Measurements from ENCODE around the gene ITPKC. TPM values are rescaled to one million over a fixed set of nuclear protein-coding genes. Genes with fewer than 3 reads are reported as not detected.

Gene ITPKC
- polyA plus RNA-seq, 2 donors = 57.4 to 172 TPM

- WGBS, 2 donors = 92 to 94% methylated on average over 5 of the region's 5 CpGs
These were observed 21.0 kb upstream of the ITPKC start for GRCh38 chr19:40695881-40696280.

GRCh38 chr19:40697007-40697406 lies 19.9 kb upstream of the ITPKC start:
- 96 to 97% methylated on average over 6 of the region's 6 CpGs for WGBS, 2 donors
- Histone ChIP-seq H3K4me3 (ENCODE audit: low read depth in 1 of 2, low read length in 2 of 2) (no peak overlapping the region), H3K9me3 (ENCODE audit: control insufficient read depth in 2 of 2, insufficient read depth in 1 of 2, low read depth in 1 of 2, low read length in 1 of 2) (no peaks in the 10 kb centered on the region), H3K27me3 (ENCODE audit: control insufficient read depth in 1 of 2, insufficient read depth in 2 of 2, low read length in 2 of 2) (no peaks in the 10 kb centered on the region), H3K4me1 (ENCODE audit: control insufficient read depth in 2 of 2, insufficient read depth in 2 of 2, low read length in 1 of 2) (no peaks in the 10 kb centered on the region), H3K27ac (ENCODE audit: low read depth in 2 of 2, low read length in 1 of 2) (no peak overlapping the region), H3K36me3 (ENCODE audit: control insufficient read depth in 2 of 2, insufficient read depth in 2 of 2, low read length in 1 of 2) (peaks cover 9 to 16% of the 10 kb centered on the region in 2 donors)

More at GRCh38 chr19:40695881-40696280, 21.0 kb upstream of the ITPKC start:
- Histone ChIP-seq H3K36me3 (ENCODE audit: control insufficient read depth in 2 of 2, insufficient read depth in 2 of 2, low read length in 1 of 2) (peaks cover 4 to 14% of the 10 kb centered on the region in 2 donors), H3K4me1 (ENCODE audit: control insufficient read depth in 2 of 2, insufficient read depth in 2 of 2, low read length in 1 of 2) (peaks cover 0 to 3% of the 10 kb centered on the region in 2 donors), H3K9me3 (ENCODE audit: control insufficient read depth in 2 of 2, insufficient read depth in 1 of 2, low read depth in 1 of 2, low read length in 1 of 2) (no peaks in the 10 kb centered on the region), H3K4me3 (ENCODE audit: low read depth in 1 of 2, low read length in 2 of 2) (no peak overlapping the region), H3K27me3 (ENCODE audit: control insufficient read depth in 1 of 2, insufficient read depth in 2 of 2, low read length in 2 of 2) (no peaks in the 10 kb centered on the region), H3K27ac (ENCODE audit: low read depth in 2 of 2, low read length in 1 of 2) (no peak overlapping the region)

- peaks cover 9 to 34% of the 10 kb centered on the region in 2 donors for H3K36me3 ChIP-seq (ENCODE audit: control insufficient read depth in 2 of 2, insufficient read depth in 2 of 2, low read length in 1 of 2)
- H3K9me3 ChIP-seq (ENCODE audit: control insufficient read depth in 2 of 2, insufficient read depth in 1 of 2, low read depth in 1 of 2, low read length in 1 of 2) = no peaks in the 10 kb centered on the region
- no peak overlapping the region for H3K4me3 ChIP-seq (ENCODE audit: low read depth in 1 of 2, low read length in 2 of 2)
- H3K4me1 ChIP-seq (ENCODE audit: control insufficient read depth in 2 of 2, insufficient read depth in 2 of 2, low read length in 1 of 2) = no peaks in the 10 kb centered on the region
- H3K27ac ChIP-seq (ENCODE audit: low read depth in 2 of 2, low read length in 1 of 2) = no peak overlapping the region
- H3K27me3 ChIP-seq (ENCODE audit: control insufficient read depth in 1 of 2, insufficient read depth in 2 of 2, low read length in 2 of 2) = no peaks in the 10 kb centered on the region
- 88 to 91% methylated on average over 9 of the region's 9 CpGs for WGBS, 2 donors
These were observed 16.8 kb upstream of the ITPKC start for GRCh38 chr19:40700083-40700482.

- H3K4me1 ChIP-seq (ENCODE audit: control insufficient read depth in 2 of 2, insufficient read depth in 2 of 2, low read length in 1 of 2) = no peaks in the 10 kb centered on the region
- no peaks in the 10 kb centered on the region for H3K27me3 ChIP-seq (ENCODE audit: control insufficient read depth in 1 of 2, insufficient read depth in 2 of 2, low read length in 2 of 2)
- no peaks in the 10 kb centered on the region for H3K9me3 ChIP-seq (ENCODE audit: control insufficient read depth in 2 of 2, insufficient read depth in 1 of 2, low read depth in 1 of 2, low read length in 1 of 2)
- H3K36me3 ChIP-seq (ENCODE audit: control insufficient read depth in 2 of 2, insufficient read depth in 2 of 2, low read length in 1 of 2) = peaks cover 9 to 39% of the 10 kb centered on the region in 2 donors
- no peak overlapping the region for H3K4me3 ChIP-seq (ENCODE audit: low read depth in 1 of 2, low read length in 2 of 2)
- 95 to 96% methylated on average over 6 of the region's 6 CpGs for WGBS, 2 donors
- H3K27ac ChIP-seq (ENCODE audit: low read depth in 2 of 2, low read length in 1 of 2) = no peak overlapping the region
These were observed 15.2 kb upstream of the ITPKC start for GRCh38 chr19:40701758-40702157.

- no peak overlapping the region for H3K27ac ChIP-seq (ENCODE audit: low read depth in 2 of 2, low read length in 1 of 2)
- no peak overlapping the region for H3K4me3 ChIP-seq (ENCODE audit: low read depth in 1 of 2, low read length in 2 of 2)
- no peaks in the 10 kb centered on the region for H3K4me1 ChIP-seq (ENCODE audit: control insufficient read depth in 2 of 2, insufficient read depth in 2 of 2, low read length in 1 of 2)
- no peaks in the 10 kb centered on the region for H3K27me3 ChIP-seq (ENCODE audit: control insufficient read depth in 1 of 2, insufficient read depth in 2 of 2, low read length in 2 of 2)
- WGBS, 2 donors = 71 to 73% methylated on average over 18 of the region's 18 CpGs
- H3K9me3 ChIP-seq (ENCODE audit: control insufficient read depth in 2 of 2, insufficient read depth in 1 of 2, low read depth in 1 of 2, low read length in 1 of 2) = no peaks in the 10 kb centered on the region
- H3K36me3 ChIP-seq (ENCODE audit: control insufficient read depth in 2 of 2, insufficient read depth in 2 of 2, low read length in 1 of 2) = peaks cover 9 to 39% of the 10 kb centered on the region in 2 donors
These were observed 14.4 kb upstream of the ITPKC start for GRCh38 chr19:40702337-40703012.

- Histone ChIP-seq H3K4me3 (ENCODE audit: low read depth in 1 of 2, low read length in 2 of 2) (no peak overlapping the region), H3K27me3 (ENCODE audit: control insufficient read depth in 1 of 2, insufficient read depth in 2 of 2, low read length in 2 of 2) (no peaks in the 10 kb centered on the region), H3K27ac (ENCODE audit: low read depth in 2 of 2, low read length in 1 of 2) (no peak overlapping the region), H3K4me1 (ENCODE audit: control insufficient read depth in 2 of 2, insufficient read depth in 2 of 2, low read length in 1 of 2) (no peaks in the 10 kb centered on the region), H3K36me3 (ENCODE audit: control insufficient read depth in 2 of 2, insufficient read depth in 2 of 2, low read length in 1 of 2) (peaks cover 9 to 39% of the 10 kb centered on the region in 2 donors), H3K9me3 (ENCODE audit: control insufficient read depth in 2 of 2, insufficient read depth in 1 of 2, low read depth in 1 of 2, low read length in 1 of 2) (no peaks in the 10 kb centered on the region)
- WGBS, 2 donors = 91 to 92% methylated on average over 24 of the region's 24 CpGs
These were observed 13.7 kb upstream of the ITPKC start for GRCh38 chr19:40703029-40703755.

- 89 to 90% methylated on average over 18 of the region's 18 CpGs for WGBS, 2 donors
- peaks cover 6 to 35% of the 10 kb centered on the region in 2 donors for H3K36me3 ChIP-seq (ENCODE audit: control insufficient read depth in 2 of 2, insufficient read depth in 2 of 2, low read length in 1 of 2)
- no peak overlapping the region for H3K4me3 ChIP-seq (ENCODE audit: low read depth in 1 of 2, low read length in 2 of 2)
- H3K4me1 ChIP-seq (ENCODE audit: control insufficient read depth in 2 of 2, insufficient read depth in 2 of 2, low read length in 1 of 2) = no peaks in the 10 kb centered on the region
- H3K27me3 ChIP-seq (ENCODE audit: control insufficient read depth in 1 of 2, insufficient read depth in 2 of 2, low read length in 2 of 2) = no peaks in the 10 kb centered on the region
- no peak overlapping the region for H3K27ac ChIP-seq (ENCODE audit: low read depth in 2 of 2, low read length in 1 of 2)
- no peaks in the 10 kb centered on the region for H3K9me3 ChIP-seq (ENCODE audit: control insufficient read depth in 2 of 2, insufficient read depth in 1 of 2, low read depth in 1 of 2, low read length in 1 of 2)
These were observed 12.2 kb upstream of the ITPKC start for GRCh38 chr19:40704491-40705361.

- Histone ChIP-seq H3K36me3 (ENCODE audit: control insufficient read depth in 2 of 2, insufficient read depth in 2 of 2, low read length in 1 of 2) (peaks cover 6 to 35% of the 10 kb centered on the region in 2 donors), H3K9me3 (ENCODE audit: control insufficient read depth in 2 of 2, insufficient read depth in 1 of 2, low read depth in 1 of 2, low read length in 1 of 2) (no peaks in the 10 kb centered on the region), H3K27me3 (ENCODE audit: control insufficient read depth in 1 of 2, insufficient read depth in 2 of 2, low read length in 2 of 2) (no peaks in the 10 kb centered on the region), H3K4me1 (ENCODE audit: control insufficient read depth in 2 of 2, insufficient read depth in 2 of 2, low read length in 1 of 2) (no peaks in the 10 kb centered on the region), H3K27ac (ENCODE audit: low read depth in 2 of 2, low read length in 1 of 2) (no peak overlapping the region), H3K4me3 (ENCODE audit: low read depth in 1 of 2, low read length in 2 of 2) (no peak overlapping the region)
- 91% methylated on average over 9 of the region's 9 CpGs for WGBS, 2 donors
These were observed 11.6 kb upstream of the ITPKC start for GRCh38 chr19:40705362-40705651.

GRCh38 chr19:40705950-40706619 lies 10.8 kb upstream of the ITPKC start:
- peaks cover 6 to 35% of the 10 kb centered on the region in 2 donors for H3K36me3 ChIP-seq (ENCODE audit: control insufficient read depth in 2 of 2, insufficient read depth in 2 of 2, low read length in 1 of 2)

More at GRCh38 chr19:40705950-40706619, 10.8 kb upstream of the ITPKC start:
- no peaks in the 10 kb centered on the region for H3K27me3 ChIP-seq (ENCODE audit: control insufficient read depth in 1 of 2, insufficient read depth in 2 of 2, low read length in 2 of 2)
- H3K27ac ChIP-seq (ENCODE audit: low read depth in 2 of 2, low read length in 1 of 2) = no peak overlapping the region
- 86 to 89% methylated on average over 7 of the region's 7 CpGs for WGBS, 2 donors
- H3K9me3 ChIP-seq (ENCODE audit: control insufficient read depth in 2 of 2, insufficient read depth in 1 of 2, low read depth in 1 of 2, low read length in 1 of 2) = no peaks in the 10 kb centered on the region
- H3K4me3 ChIP-seq (ENCODE audit: low read depth in 1 of 2, low read length in 2 of 2) = no peak overlapping the region
- no peaks in the 10 kb centered on the region for H3K4me1 ChIP-seq (ENCODE audit: control insufficient read depth in 2 of 2, insufficient read depth in 2 of 2, low read length in 1 of 2)
